GM15510 (cell line): Measurements from ENCODE around the gene RXFP1.

Experiments
- POLR2A ChIP-seq: IDR thresholded peaks from 3 replicates; pipeline ENCODE4 v1.6.1; 2011; ENCODE audit warnings: borderline replicate concordance; ENCODE audit not compliant: insufficient read length; ENCODE audit errors: extremely low read depth

The RXFP1 gene

DNA sequence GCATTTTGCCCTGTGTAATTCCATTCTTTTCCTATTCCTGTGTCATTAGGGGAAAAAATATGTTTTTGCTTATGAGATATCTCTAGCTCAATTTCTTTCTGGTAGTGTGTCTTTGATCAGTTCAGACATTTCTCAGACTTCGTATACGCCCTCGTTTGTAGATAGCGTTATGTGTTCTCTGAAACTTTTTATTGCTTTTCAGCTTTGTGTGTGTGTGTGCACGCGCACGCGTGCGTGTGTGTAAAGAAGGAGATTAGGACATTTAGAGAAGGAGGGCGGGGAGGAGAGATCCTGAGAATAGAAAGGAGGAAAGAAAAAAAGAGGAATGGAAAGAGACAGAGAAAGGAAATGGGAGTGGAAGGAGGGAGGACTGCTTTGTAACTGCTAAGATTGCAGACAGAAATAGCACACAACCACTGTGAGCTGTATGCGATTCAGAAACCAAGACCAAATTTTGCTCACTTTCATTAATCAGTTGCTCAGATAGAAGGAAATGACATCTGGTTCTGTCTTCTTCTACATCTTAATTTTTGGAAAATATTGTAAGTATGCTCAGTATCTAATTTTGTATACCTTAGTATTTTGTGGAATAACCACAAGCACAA lies at the start of gene RXFP1:
Gene RXFP1, plus strand, starts transcription at position 399 of the 605 bp plus-strand sequence. Its CDS starts 95 bp downstream, at position 494.
- no peak for TF ChIP-seq POLR2A

DNA sequence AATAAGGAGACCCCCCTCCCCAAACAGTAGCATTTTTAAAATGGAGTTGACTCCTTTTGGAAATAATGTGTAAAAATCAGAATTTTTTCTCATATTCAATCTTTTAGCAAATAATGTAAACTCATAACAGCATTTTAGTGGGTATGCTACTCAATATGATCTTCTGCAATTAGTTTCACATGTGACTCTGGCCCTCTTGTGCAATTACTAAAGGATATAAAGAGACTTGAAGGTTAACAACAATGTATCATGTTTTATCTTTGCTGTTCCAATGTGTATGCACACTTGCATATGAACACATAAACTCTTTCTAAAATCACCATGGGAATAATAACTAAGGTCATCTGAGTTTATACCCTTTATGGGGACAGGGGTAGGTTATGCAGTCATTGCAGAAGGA lies 39.9 kb upstream of the RXFP1 start:
- no peak for TF ChIP-seq POLR2A

DNA sequence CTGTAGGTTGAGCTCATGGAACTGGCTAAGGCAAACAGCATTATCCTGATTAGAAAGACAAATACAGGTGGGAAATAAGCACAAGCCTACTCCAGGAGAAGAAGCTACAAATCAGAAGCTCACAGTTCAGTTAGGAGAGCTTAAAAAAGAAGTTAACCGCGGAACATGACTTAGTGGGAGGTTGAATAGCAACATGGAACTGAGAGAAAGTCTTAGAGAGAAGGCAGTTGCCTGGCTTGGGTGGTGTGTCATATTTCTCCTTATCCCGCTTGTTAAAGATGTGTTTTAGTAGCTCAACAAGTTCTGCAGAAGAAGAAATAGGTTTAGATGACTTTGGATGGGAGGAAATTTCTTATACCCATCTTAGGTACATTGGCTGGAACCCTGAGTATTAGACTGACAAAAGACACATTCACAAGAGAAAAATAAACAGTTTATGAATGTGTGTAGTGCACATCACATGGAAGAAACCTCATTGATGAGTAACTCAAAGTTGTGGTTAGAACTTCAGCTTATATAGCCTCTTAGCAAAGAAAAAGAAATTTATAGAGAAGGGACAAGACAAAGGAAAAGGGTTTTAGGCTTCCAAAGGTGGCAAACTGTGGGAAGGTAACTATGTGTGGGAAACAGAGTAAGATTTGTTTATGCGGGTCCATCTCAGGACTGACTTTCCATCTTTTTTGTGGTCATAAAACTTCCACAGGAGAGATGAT lies 37.4 kb upstream of the RXFP1 start:
- no peak for TF ChIP-seq POLR2A

DNA sequence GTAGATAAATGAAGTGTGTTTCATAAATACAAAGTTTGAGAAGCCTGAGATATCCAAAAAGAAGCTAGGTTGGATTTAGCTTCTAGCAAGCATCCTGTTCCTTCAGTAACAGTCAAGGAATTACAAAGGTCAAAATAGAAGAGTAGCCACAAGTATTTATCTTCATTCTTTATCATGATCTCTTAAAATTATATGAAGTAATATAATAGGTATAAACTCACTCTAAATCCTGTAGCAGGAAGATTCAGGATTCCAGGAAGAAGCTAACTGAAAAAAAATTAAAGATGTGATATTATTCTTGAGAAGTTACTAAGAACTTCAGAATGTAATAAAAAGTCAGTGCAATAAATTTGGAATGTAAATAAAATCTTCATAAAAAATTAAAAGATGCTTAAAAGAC lies 31.1 kb upstream of the RXFP1 start:
- TF ChIP-seq POLR2A: no peak

DNA sequence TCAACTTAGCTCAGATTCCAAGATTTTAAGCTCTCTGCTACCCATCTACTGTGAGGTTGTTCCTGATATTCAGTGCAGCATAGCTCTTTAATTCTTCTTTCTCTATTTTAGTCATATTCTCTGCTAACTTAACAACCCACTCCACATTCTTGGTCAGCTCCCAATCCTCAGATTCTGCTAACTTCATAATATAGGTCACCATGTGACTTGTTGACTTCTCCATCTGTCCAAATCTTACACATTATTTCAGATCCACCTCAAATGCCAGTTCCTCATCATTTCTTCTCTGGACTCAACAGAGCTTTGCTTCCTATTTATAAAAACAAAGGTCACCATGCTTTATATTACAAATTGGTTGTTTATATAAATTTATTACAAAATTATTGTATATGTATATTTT lies 29.3 kb upstream of the RXFP1 start:
- TF ChIP-seq POLR2A: no peak

DNA sequence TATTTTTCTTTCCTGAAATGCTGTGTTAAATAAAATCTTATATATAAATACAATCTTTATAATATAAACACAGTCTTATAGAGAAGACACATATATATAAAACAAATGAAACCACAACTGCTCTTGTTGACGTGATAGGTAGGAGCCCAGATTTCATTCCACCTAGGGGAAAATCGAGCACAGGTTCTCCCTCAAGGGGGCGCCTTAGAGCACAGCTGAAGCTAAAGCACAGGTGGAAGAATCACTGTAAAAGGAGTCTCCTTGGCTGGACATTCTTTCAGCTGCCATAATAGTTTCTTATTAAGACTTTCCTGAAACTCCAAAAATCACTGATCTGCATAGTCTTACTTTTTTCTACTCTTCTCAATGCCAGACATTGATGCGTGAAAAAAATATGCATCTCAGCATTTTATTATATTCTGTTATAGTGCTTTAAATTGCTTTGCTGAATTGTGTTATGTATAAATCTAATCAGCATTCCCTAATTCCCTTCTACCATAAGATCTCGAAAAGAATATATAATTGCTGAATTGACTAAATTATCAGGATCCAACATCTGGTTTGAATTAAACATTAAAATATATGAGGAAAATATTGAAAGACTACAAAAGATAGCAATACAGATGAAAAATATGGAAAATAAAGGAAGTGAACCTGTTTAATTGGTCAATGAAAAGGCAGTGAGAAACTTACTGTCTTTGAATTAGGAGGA lies 25.5 kb upstream of the RXFP1 start:
- no peak for TF ChIP-seq POLR2A

DNA sequence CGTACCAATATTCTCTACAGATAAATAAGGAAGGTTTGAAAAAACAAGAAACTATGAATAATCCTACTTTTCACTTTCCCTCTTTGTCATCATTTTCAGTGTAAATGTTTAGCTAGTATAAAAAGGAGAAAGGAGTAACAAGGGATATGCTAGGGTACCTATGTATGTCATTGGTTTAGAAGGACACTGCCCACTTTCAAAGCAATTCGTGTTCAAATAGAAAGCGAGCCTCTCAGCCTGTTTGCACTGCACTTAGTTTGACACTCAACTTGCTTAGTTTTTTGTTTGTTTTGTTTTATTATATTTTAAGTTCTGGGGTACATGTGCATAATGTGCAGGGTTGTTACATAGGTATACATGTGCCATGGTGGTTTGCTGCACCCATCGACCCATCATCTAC lies 21.6 kb upstream of the RXFP1 start:
- no peak for TF ChIP-seq POLR2A

DNA sequence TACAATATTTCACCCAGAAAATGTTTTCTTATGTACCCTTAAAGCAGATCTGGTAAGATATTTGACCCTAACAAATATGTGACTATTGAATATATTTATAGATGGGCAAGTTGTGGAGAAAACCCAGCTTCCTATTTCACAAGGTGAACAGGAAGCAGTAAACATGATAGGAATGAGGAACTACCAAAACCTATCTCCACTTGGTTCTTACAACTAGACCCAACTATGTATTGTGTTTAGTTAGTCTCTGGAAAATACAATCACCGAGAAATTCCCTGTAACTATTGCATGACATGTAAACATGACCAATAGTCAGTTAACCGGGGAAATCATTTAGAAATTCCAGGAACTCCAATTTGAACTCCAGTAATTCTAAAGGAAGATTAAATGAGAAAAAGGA lies 8.4 kb upstream of the RXFP1 start:
- no peak for TF ChIP-seq POLR2A

DNA sequence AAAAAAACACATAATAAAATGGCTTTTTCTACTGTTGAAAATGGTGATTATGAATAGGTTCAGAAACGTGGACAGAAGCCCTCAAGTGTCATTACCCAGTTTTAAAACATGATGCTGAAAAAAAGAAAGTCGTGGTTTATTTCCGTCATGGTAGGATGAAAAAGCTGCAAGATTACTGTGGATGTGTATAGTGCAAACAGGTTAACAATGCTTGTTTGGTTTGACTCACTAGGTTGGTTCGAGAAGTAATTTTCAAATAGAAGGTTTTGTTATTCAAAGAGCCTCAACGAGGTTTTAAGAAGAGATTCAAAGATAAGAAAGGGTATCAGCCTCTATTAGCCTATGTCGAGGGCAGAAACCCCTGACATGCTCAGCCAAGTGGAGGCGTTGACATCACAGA lies 2.5 kb upstream of the RXFP1 start:
- TF ChIP-seq POLR2A: no peak

DNA sequence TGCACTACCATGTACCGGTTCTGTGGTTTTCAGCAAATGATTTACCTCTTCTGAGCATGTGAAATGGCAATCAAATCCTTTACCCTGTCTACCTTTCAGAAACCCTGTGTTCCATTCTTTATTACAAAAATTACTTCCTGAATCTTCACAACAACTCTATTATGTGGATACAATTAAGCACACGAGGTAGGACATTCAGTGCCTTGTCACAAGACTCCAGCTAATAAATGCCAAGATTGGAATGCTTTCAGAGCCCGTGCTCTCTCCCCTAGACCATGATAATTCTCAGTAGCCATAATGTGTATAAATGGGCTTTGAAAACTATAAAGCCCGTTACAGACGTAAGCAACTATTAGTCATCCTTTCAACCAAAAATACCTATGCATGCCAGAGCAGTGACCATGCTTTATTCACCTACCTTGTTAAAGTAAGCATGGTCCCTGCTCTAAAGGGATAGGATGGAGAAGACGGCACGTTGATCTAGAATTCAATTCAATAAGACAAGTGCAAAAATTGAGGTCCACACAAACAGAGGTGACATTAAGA lies 2.4 kb downstream of the RXFP1 start:
- no peak for TF ChIP-seq POLR2A

DNA sequence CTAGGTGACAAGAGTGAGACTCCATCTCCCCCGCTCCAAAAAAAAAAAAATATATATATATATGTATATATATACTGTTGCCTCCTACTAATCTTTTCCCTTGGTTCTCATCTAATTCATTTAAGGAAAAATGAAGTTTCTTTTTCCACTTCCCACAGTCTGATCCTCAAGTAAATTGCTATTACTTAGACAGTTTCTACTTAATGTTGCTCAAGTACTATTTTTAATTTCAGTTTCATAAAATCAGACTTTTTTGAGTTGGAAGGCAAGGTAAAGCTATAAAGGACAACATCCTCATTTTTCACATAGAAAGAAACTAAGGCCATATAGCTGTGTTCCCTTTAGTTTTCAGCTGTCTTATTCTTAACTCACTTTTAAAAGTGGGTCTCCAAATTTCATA lies 5.8 kb downstream of the RXFP1 start:
- no peak for TF ChIP-seq POLR2A

DNA sequence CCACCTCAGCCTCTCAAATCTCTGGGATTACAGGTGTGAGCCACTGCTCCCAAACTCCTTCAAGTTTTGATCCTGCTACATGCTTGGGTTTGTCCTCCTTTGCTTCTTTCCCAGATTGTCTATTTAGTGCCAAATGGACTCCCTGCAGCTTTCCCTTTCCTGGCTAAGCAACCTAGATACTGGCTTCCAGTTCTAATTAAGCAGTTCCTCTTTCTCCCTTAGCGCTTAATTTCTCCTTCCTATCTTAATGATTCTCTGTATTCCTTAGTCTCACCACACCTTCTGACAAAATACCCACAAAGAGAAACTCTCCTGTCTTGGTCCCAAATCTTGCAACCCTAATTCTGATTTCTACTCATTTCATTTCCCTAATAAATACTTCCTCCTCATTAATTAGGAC lies 7.8 kb downstream of the RXFP1 start:
- TF ChIP-seq POLR2A: no peak

DNA sequence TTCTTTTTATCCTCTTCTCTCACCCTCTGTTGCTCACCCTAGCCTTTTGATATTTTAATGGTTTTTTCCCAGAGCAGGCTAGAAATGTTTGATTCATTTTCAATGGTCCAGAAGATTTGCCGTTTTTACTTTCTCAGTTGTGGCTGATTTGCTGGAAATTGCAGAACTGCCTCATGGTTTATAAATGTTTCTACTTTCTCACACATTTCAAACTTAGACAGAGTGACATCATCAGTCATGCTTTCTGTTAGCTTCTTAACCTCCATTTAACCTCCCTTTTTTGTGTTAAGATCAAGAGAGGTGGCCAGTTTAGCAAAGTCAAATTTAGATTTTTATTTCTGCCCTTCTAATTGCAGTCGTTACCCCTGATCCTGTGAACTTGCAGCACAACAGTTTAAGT lies 8.7 kb downstream of the RXFP1 start:
- TF ChIP-seq POLR2A: no peak

DNA sequence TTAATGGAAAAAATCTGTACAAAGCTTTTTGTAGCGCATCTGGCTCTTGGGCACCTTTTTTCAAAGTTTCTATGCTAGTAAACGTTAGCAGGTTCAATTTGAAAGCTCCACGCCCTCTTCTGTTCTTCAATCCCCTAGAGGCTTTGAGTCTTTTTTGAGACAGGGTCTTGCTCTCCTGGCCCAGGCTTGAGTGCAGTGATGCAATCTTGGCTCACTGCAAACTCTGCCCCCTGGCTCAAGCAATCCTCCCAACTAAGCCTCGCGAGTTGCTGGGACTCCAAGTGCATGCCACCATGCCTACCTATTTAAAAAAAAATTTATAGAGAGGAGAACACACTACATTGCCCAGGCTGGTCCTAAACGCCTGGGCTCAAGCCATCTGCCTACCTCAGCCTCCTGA lies 9.2 kb downstream of the RXFP1 start:
- TF ChIP-seq POLR2A: no peak

DNA sequence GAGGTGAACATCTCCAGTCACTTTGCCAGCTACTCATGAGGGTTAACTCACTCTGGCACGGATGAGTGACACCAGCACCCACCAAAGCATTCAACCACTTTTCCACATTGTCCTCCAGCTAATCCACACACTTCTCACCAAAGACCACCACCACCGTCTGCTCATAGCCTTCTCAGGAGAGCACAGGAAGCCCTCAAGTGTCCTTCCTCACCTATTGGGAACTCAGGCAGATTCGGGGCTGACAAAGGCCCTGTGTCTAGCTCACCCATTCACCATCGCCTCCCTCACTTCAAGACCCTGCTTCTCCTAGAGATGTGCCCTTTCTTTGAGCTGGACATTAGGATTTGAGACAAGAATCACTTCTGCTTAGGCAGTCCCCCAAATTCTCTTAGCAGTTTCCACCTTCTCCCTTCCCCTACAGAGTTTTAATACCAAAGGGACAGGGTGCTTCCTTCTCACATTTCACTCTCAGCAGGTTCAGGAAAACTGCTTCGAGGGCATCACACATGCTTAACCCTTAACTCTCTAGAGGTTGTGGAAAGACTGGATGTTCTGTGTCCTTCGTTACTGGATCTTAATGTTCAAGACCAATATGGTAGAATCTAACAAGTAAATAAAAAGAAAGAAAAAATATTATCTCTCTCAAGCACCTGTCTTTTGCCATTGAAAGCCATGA lies 11.0 kb downstream of the RXFP1 start:
- TF ChIP-seq POLR2A: no peak
